Measurements from ENCODE around the gene PYCARD.

The PYCARD gene

GRCh38 chr16:31191697-31192428 is 10.7 kb downstream of the PYCARD start:
- no peak for DNase-seq
- Mint-ChIP-seq H3K4me1 (ENCODE audit: low read depth in 2 of 2) (peaks cover 40 to 61% of the 10 kb centered on the region in 2 donors), H3K9me3 (no peaks in the 10 kb centered on the region), H3K4me3 (no peak overlapping the region), H3K36me3 (ENCODE audit: insufficient read depth) (peaks cover 100% of the 10 kb centered on the region), H3K27ac (peak overlapping the region; percentile 28 to 86), H3K27me3 (no peaks in the 10 kb centered on the region)
- ATAC-seq (replicated peaks): no peak

- peak overlapping the region in 1 of 2 donors; percentile 53 for H3K4me3 Mint-ChIP-seq
- peaks cover 49 to 65% of the 10 kb centered on the region in 2 donors for H3K4me1 Mint-ChIP-seq (ENCODE audit: low read depth in 2 of 2)
- H3K27ac Mint-ChIP-seq: peak overlapping the region; percentile 83 to 86
- H3K27me3 Mint-ChIP-seq: no peaks in the 10 kb centered on the region
- H3K9me3 Mint-ChIP-seq: no peaks in the 10 kb centered on the region
- peaks cover 100% of the 10 kb centered on the region for H3K36me3 Mint-ChIP-seq (ENCODE audit: insufficient read depth)
- no peak for DNase-seq
- ATAC-seq (replicated peaks): no peak
Observed at GRCh38 chr16:31190818-31191444, 11.6 kb downstream of the PYCARD start.

- H3K4me3 Mint-ChIP-seq: peak overlapping the region; percentile 45 to 53
- ATAC-seq (replicated peaks) (no peak), DNase-seq (no peak)
- H3K4me1 Mint-ChIP-seq (ENCODE audit: low read depth in 2 of 2): peaks cover 56 to 74% of the 10 kb centered on the region in 2 donors
- H3K9me3 Mint-ChIP-seq: no peaks in the 10 kb centered on the region
- H3K27ac Mint-ChIP-seq: peak overlapping the region; percentile 83 to 86
- peaks cover 100% of the 10 kb centered on the region for H3K36me3 Mint-ChIP-seq (ENCODE audit: insufficient read depth)
- H3K27me3 Mint-ChIP-seq: no peaks in the 10 kb centered on the region
Observed at GRCh38 chr16:31190061-31190460, 12.5 kb downstream of the PYCARD start.

- no peak for ATAC-seq (replicated peaks)
- Mint-ChIP-seq H3K9me3 (no peaks in the 10 kb centered on the region), H3K27ac (peak overlapping the region; percentile 83 to 86), H3K4me3 (peak overlapping the region; percentile 53 to 65), H3K36me3 (ENCODE audit: insufficient read depth) (peaks cover 100% of the 10 kb centered on the region), H3K27me3 (no peaks in the 10 kb centered on the region), H3K4me1 (ENCODE audit: low read depth in 2 of 2) (peaks cover 61 to 79% of the 10 kb centered on the region in 2 donors)
- DNase-seq: no peak
Observed at GRCh38 chr16:31189412-31189778, 13.2 kb downstream of the PYCARD start.

- no peaks in the 10 kb centered on the region for H3K9me3 Mint-ChIP-seq
- peak overlapping the region; percentile 53 to 65 for H3K4me3 Mint-ChIP-seq
- H3K27ac Mint-ChIP-seq: peak overlapping the region; percentile 83 to 86
- no peaks in the 10 kb centered on the region for H3K27me3 Mint-ChIP-seq
- peaks cover 100% of the 10 kb centered on the region for H3K36me3 Mint-ChIP-seq (ENCODE audit: insufficient read depth)
- H3K4me1 Mint-ChIP-seq (ENCODE audit: low read depth in 2 of 2): peaks cover 63 to 84% of the 10 kb centered on the region in 2 donors
- ATAC-seq (replicated peaks): peak; percentile 56
- no peak for DNase-seq
Observed at GRCh38 chr16:31188450-31189411, 13.8 kb downstream of the PYCARD start.

GRCh38 chr16:31187808-31188189 is 14.8 kb downstream of the PYCARD start:
- ATAC-seq (replicated peaks) (no peak), DNase-seq (no peak)
- Mint-ChIP-seq H3K27ac (peak overlapping the region; percentile 86 to 88), H3K36me3 (ENCODE audit: insufficient read depth) (peaks cover 100% of the 10 kb centered on the region), H3K9me3 (no peaks in the 10 kb centered on the region), H3K4me1 (ENCODE audit: low read depth in 2 of 2) (peaks cover 68 to 89% of the 10 kb centered on the region in 2 donors), H3K4me3 (peak overlapping the region; percentile 34 to 65), H3K27me3 (no peaks in the 10 kb centered on the region)

- H3K27me3 Mint-ChIP-seq: no peaks in the 10 kb centered on the region
- peaks cover 100% of the 10 kb centered on the region for H3K36me3 Mint-ChIP-seq (ENCODE audit: insufficient read depth)
- ATAC-seq (replicated peaks) (no peak), DNase-seq (no peak)
- H3K27ac Mint-ChIP-seq: peak overlapping the region; percentile 86 to 88
- no peaks in the 10 kb centered on the region for H3K9me3 Mint-ChIP-seq
- peaks cover 75 to 95% of the 10 kb centered on the region in 2 donors for H3K4me1 Mint-ChIP-seq (ENCODE audit: low read depth in 2 of 2)
- H3K4me3 Mint-ChIP-seq: peak overlapping the region; percentile 65
Observed at GRCh38 chr16:31186930-31187807, 15.4 kb downstream of the PYCARD start.

- DNase-seq (no peak), ATAC-seq (replicated peaks) (no peak)
- peak overlapping the region; percentile 86 to 88 for H3K27ac Mint-ChIP-seq
- H3K36me3 Mint-ChIP-seq (ENCODE audit: insufficient read depth): peaks cover 100% of the 10 kb centered on the region
- peak overlapping the region; percentile 65 for H3K4me3 Mint-ChIP-seq
- no peaks in the 10 kb centered on the region for H3K9me3 Mint-ChIP-seq
- H3K4me1 Mint-ChIP-seq (ENCODE audit: low read depth in 2 of 2): peaks cover 78 to 95% of the 10 kb centered on the region in 2 donors
- H3K27me3 Mint-ChIP-seq: no peaks in the 10 kb centered on the region
Observed at GRCh38 chr16:31186176-31186575, 16.4 kb downstream of the PYCARD start.

GRCh38 chr16:31185339-31185738 is 17.2 kb downstream of the PYCARD start:
- Mint-ChIP-seq H3K27me3 (no peaks in the 10 kb centered on the region), H3K4me1 (ENCODE audit: low read depth in 2 of 2) (peaks cover 76 to 89% of the 10 kb centered on the region in 2 donors), H3K4me3 (peak overlapping the region; percentile 65 to 99), H3K9me3 (no peaks in the 10 kb centered on the region), H3K36me3 (ENCODE audit: insufficient read depth) (peaks cover 100% of the 10 kb centered on the region), H3K27ac (peak overlapping the region; percentile 86 to 99)
- DNase-seq: no peak
- ATAC-seq (replicated peaks): no peak

- Mint-ChIP-seq H3K27me3 (no peaks in the 10 kb centered on the region), H3K4me1 (ENCODE audit: low read depth in 2 of 2) (peaks cover 73 to 85% of the 10 kb centered on the region in 2 donors)
Observed at GRCh38 chr16:31184888-31185287, 17.7 kb downstream of the PYCARD start.

GRCh38 chr16:31183432-31184428 is 18.8 kb downstream of the PYCARD start:
- H3K36me3 Mint-ChIP-seq (ENCODE audit: insufficient read depth): peaks cover 97% of the 10 kb centered on the region
- peak overlapping the region; percentile 88 to 99 for H3K27ac Mint-ChIP-seq
- H3K4me1 Mint-ChIP-seq (ENCODE audit: low read depth in 2 of 2): peaks cover 70 to 77% of the 10 kb centered on the region in 2 donors
- no peak for ATAC-seq (replicated peaks)
- H3K4me3 Mint-ChIP-seq: peak overlapping the region; percentile 99
- H3K9me3 Mint-ChIP-seq: no peaks in the 10 kb centered on the region
- no peaks in the 10 kb centered on the region for H3K27me3 Mint-ChIP-seq
- no peak for DNase-seq

More at GRCh38 chr16:31184888-31185287, 17.7 kb downstream of the PYCARD start:
- DNase-seq: no peak
- H3K4me3 Mint-ChIP-seq: peak overlapping the region; percentile 65 to 99
- no peak for ATAC-seq (replicated peaks)
- peak overlapping the region; percentile 88 to 99 for H3K27ac Mint-ChIP-seq
- H3K9me3 Mint-ChIP-seq: no peaks in the 10 kb centered on the region
- peaks cover 100% of the 10 kb centered on the region for H3K36me3 Mint-ChIP-seq (ENCODE audit: insufficient read depth)
